ENCODE results near the gene MAP7.

DNA sequence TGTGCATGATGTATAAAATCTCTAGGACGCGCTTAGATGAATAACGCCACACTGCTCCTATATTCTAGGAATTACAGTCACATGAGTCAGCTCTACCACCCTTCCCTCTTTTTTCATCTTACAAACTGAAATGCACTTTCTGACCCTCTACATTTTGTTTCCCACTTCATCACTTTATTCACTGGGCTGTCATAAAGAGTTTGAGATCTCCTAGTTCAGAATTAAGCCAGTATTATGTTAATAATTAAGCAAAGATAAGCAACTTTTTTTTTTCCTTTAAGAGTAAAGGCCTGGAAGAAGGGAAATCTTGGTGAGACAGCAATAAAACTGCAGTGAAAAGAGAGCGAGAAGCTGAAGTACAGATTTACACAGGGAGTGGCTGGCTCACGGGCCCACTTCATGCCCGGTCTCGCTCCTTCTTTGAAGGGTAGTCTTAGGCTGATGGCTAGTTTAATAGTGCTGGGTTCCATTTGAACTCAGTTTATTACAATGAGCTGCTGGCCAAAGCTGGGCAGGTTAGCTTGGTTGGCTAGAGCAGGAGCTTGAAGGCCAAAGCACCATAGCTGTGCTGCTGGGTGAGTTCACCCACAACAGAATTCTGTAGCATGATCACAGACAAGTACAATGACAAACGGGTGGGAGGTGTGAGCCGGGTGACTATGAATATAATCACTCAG is 110.6 kb downstream of the MAP7 start:
- no peak for TF ChIP-seq POLR2A (IDR thresholded peaks at IDR 0.05; ENCODE audit: extremely low read depth, insufficient read length)
- TF ChIP-seq, protein P1, sequence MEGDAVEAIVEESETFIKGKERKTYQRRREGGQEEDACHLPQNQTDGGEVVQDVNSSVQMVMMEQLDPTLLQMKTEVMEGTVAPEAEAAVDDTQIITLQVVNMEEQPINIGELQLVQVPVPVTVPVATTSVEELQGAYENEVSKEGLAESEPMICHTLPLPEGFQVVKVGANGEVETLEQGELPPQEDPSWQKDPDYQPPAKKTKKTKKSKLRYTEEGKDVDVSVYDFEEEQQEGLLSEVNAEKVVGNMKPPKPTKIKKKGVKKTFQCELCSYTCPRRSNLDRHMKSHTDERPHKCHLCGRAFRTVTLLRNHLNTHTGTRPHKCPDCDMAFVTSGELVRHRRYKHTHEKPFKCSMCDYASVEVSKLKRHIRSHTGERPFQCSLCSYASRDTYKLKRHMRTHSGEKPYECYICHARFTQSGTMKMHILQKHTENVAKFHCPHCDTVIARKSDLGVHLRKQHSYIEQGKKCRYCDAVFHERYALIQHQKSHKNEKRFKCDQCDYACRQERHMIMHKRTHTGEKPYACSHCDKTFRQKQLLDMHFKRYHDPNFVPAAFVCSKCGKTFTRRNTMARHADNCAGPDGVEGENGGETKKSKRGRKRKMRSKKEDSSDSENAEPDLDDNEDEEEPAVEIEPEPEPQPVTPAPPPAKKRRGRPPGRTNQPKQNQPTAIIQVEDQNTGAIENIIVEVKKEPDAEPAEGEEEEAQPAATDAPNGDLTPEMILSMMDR (IDR thresholded peaks at IDR 0.05; ENCODE audit: low read depth, low read length), result no peak
- TF ChIP-seq, protein P2, sequence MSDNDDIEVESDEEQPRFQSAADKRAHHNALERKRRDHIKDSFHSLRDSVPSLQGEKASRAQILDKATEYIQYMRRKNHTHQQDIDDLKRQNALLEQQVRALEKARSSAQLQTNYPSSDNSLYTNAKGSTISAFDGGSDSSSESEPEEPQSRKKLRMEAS (IDR thresholded peaks at IDR 0.05; ENCODE audit: low read depth, low read length), result no peak

Measured in NB4 (cell line).